NCI-H1092 treated with DMSO at 0.1 percent for 48 hours (cell line): Measurements from ENCODE around the gene OR2K2.
"Not testable (repeated sequence)": the region's sequence is repeated elsewhere in the genome, so short reads cannot be mapped to it uniquely, and the experiment has no call there.

ENCODE experiments used
- DNase-seq: peaks from one replicate; lab custom pipeline; 2025; lab: John Stamatoyannopoulos, UW

Gene OR2K2, protein sequence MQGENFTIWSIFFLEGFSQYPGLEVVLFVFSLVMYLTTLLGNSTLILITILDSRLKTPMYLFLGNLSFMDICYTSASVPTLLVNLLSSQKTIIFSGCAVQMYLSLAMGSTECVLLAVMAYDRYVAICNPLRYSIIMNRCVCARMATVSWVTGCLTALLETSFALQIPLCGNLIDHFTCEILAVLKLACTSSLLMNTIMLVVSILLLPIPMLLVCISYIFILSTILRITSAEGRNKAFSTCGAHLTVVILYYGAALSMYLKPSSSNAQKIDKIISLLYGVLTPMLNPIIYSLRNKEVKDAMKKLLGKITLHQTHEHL

DNA sequence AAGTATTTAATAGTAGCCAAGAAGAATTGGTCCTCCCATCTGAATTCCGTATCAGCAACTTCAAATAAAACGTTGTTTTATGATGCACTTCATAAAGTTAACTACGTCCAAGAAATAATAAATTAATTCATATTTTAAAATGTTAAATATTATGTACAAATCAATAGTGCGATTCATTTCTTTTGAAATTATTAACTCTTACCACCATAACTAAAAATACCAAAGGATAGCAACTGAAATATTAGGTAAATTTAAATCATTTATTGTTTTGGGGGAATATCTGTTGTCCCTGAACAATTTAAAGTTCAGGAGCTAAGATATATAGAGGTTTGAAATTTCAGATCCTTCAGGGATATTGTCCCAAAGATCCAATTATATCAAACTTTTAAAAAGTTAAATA is at the start of gene OR2K2:
TSS of gene OR2K2 (minus strand) at position 101 of the 400 bp plus-strand sequence. CDS start 1,791 bp downstream, outside the sequence.
- no peak for DNase-seq

GRCh38 chr9:111375817-111376564 is 46.0 kb upstream of the OR2K2 start:
- no peak for DNase-seq

DNA sequence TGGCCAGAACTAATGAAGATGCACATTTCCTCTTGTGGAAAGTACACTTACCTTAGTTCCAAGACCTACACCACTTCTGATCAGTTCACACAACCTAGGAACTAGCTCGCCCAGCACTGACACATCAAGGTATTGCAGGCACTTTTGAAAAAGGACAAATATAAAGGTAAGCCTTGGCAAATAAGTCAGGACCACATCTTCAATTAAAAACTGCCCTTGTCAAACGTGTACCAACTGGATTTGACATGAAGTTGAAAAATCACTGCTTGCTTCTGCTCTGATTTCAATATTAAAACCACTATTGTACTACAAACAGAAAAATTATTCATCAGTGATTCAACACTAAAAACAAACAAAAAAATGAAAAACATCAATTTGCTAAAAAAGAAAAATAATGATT is 45.0 kb upstream of the OR2K2 start:
- no peak for DNase-seq

GRCh38 chr9:111372297-111372696 is 42.3 kb upstream of the OR2K2 start:
- DNase-seq: no peak

DNA sequence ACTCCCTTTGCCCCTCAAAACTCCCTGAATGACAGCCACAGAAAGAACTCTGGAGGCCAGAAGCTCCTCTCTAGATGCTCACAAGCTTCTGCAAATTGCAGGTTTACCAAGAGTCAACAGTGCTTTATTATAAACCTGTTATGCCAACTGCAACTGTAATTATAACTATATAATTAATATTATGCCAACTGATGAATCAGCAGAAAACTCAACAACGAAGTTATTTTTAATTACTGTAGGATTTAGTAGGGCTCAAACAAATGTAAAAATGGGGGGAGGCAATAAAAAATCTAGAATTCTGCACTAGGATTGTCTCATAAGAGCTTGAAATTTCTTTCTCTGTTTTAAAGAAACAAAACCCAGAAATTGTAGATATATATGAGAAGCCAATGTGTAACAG is 37.0 kb upstream of the OR2K2 start:
- DNase-seq: no peak

GRCh38 chr9:111362526-111362925 is 32.5 kb upstream of the OR2K2 start:
- DNase-seq: no peak

DNA sequence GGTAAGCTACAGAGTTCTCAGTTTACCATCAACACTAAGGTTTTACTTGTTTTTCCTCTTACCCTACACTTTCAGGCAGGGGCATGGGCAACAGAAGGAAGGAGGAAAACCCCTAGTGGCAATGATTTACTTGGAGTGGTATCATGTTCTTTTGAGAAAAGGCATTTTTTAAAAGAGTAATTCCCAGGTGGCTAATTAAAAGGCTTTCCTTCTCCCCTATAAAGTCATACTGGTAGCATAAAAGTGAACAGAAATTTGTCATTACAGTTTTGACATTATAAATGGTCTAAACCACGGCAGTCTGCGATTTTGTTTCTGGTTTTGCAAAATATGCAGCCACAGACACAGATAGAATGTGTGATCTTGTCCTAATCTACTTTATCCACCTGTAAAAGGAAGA is 30.9 kb upstream of the OR2K2 start:
- no peak for DNase-seq

DNA sequence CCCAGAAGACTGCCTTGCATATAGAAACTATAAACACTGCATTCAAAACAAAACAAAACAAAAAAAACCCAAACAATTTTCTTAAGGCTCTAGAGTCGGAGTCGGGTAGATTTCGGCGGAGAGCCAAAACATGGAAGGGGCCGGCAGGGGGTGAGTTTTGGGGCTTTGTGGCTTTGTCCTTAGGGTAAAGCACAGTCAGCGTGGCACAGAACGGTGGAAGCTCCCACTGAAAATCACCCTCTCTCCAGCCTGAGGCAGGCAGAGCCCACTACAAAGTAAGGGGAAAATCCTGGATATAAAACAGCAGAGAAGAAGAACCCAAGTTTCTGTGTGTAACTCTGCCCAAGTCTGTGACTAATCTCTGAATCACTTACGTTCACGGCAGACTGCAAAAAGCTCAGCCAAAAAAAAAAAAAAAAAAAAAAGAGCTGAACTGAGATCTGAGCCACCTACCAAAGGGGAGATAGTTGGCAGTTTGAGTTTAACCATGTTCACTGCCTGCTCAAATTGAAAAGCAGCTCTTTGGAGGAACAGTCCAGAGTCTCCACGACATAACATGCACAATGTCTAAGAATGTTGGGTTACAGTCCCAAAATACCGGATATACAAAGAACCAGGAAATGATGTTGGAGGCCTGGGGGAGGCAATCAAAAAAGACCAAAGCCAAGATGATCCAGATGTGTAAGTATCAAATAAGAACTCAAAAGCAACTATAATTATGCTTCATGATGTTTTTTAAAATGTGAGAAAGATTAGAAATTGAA is 26.6 kb upstream of the OR2K2 start:
- no peak for DNase-seq

- DNase-seq: no peak
These were observed 22.5 kb upstream of the OR2K2 start for GRCh38 chr9:111352545-111352944.

GRCh38 chr9:111350556-111350955 is 20.5 kb upstream of the OR2K2 start:
- DNase-seq: no peak

DNA sequence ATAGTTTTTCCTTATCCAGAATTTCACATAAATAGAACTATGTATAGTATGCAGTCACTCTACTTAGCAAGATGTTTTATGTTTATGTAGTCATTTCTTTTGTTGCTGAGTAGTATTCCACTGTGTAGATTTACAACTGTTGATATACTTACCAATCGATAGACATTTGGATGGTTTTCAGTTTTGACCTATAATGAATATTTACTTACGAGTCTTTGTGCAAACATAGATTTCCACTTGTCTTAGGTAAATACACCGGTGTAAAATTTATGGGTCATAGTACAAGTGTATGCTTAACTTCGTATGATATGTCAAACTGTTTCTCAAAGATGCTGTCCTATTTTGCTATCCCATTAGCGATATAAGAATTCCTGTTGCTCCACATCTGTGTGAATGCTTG is 19.7 kb upstream of the OR2K2 start:
- DNase-seq: peak; percentile 83

GRCh38 chr9:111348821-111349271 is 18.8 kb upstream of the OR2K2 start:
- no peak for DNase-seq

DNA sequence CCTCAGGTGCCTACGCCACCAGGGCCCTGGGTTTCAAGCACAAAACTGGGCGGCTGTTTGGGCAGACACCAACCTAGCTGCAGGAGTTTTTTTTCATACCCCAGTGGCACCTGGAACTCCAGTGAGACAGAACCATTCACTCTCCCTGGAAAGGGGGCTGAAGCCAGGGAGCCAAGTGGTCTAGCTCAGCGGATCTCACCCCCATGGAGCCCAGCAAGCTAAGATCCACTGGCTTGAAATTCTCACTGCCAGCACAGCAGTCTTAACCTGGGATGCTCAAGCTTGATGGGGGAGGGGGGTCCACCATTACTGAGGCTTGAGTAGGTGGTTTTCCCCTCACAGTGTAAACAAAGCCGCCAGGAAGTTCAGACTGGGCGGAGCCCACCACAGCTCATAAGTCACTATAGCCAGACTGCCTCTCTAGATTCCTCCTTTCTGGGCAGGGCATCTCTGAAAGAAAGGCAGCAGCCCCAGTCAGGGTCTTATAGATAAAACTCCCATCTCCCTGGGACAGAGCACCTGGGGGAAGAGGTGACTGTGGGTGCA is 4.4 kb upstream of the OR2K2 start:
- DNase-seq: not testable (repeated sequence)

- no peak for DNase-seq
These were observed 9.4 kb downstream of the OR2K2 start for GRCh38 chr9:111320631-111321030.

DNA sequence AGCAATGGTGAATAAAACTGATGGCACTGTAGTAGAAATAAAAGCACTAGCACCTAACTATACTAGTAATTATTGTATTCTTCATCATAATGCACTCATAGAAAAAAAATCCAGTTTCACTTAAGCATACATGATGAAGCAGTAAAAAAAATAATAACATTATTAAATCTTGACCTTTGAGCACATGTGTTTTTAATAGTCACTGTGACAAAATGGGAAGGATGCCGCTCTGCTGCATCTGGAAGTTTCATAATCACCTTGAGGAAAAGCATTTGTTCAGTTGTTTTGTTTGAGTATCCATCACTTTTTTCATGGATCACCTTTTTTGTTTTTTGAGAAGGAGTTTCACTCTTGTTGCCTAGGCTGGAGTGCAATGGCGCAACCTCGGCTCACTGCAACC is 13.2 kb downstream of the OR2K2 start:
- no peak for DNase-seq

- no peak for DNase-seq
These were observed 24.1 kb downstream of the OR2K2 start for GRCh38 chr9:111305914-111306313.

DNA sequence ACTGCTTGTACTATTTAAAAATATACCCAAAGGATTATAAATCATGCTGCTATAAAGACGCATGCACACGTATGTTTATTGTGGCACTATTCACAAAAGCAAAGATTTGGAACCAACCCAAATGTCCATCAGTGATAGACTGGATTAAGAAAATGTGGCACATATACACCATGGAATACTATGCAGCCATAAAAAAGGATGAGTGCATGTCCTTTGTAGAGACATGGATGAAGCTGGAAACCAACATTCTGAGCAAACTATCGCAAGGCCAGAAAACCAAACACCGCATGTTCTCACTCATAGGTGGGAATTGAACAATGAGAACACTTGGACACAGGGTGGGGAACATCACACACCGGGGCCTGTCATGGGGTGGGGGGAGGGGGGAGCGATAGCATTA is 26.0 kb downstream of the OR2K2 start:
- DNase-seq: not testable (repeated sequence)

- no peak for DNase-seq
These were observed 28.8 kb downstream of the OR2K2 start for GRCh38 chr9:111301195-111301594.

DNA sequence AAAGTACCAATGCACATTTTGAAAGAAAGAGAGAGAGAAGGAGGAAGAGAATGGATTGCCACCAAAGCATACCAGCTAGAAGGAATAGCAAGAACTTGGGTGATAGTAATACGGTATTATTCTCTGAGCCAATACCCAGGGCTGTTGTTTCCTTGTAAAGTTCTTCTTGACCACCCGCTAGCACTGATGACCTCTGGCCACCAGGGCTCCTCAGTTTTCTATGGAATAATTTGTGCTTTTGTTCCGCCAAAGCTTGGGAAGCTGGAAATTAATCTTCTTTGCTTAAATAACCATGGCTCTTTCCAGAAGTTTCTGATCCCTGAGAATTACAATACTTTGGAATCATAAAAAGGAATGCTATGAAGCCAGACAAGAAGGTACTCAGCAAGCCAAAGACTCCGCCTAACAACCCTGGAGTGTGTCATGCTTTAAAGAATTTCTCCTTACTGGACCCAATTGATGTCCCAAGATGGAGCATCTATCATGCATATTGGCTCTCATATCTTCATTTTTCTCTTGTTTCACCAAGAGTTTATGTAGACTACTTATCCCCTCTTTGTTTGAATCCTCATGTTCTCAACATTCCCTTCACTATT is 29.8 kb downstream of the OR2K2 start:
- no peak for DNase-seq

GRCh38 chr9:111299599-111299966 is 30.4 kb downstream of the OR2K2 start:
- DNase-seq: not testable (repeated sequence)

GRCh38 chr9:111298731-111299598 is 31.1 kb downstream of the OR2K2 start:
- DNase-seq: peak; percentile 73
